Measurements from ENCODE around the gene TFEB.

TFEB gene

DNA sequence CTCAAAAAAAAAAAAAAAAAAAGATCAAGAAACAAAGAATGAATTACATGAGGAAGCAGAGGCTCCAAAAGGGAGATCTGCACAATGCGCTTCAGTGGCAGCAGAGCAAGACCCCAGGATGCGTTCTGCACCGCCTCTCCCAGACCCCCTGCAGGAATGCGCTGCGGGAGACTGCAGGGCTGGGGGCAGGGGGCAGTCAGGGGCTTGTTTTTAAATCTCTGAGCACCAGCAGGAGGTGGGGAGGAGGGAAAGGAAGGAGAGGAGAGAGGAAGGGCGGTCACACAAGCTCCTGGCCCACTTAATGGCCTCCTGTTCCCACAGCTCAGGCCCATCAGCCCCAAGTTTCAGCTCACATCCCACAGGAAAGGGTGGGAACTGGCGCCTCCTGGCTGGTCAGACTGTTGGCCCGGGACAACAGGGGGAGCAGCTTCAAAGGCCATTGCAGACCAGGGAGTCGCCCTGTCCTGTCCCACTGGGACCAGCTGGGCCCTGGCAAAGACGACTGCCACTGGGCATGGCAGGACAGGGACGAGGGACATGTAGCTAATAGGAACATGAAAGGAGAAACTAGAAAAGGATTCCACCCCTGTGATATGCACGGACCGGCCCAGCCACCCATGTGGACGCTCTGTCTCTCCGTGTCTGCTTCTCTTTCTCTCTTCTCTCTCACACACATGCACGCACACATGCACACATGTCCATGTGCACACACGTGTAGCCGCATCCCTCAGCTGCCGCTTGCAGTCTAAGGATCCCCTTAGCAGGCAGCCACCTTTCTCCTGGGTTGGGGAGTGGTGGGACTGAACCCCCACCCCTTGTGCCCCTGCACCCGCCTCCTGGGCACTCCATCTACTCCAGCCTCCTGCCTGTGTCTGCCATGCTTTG lies 34.7 kb downstream of the TFEB start:
- H3K36me3 ChIP-seq = no peaks in the 10 kb centered on the region
- DNase-seq = no peak
- H3K4me3 ChIP-seq (ENCODE audit: low read depth, low read length) = no peak overlapping the region
- H3K27ac ChIP-seq = no peak overlapping the region
- H3K9me3 ChIP-seq (ENCODE audit: severe bottlenecking) = no peaks in the 10 kb centered on the region
- TF ChIP-seq, protein P1, sequence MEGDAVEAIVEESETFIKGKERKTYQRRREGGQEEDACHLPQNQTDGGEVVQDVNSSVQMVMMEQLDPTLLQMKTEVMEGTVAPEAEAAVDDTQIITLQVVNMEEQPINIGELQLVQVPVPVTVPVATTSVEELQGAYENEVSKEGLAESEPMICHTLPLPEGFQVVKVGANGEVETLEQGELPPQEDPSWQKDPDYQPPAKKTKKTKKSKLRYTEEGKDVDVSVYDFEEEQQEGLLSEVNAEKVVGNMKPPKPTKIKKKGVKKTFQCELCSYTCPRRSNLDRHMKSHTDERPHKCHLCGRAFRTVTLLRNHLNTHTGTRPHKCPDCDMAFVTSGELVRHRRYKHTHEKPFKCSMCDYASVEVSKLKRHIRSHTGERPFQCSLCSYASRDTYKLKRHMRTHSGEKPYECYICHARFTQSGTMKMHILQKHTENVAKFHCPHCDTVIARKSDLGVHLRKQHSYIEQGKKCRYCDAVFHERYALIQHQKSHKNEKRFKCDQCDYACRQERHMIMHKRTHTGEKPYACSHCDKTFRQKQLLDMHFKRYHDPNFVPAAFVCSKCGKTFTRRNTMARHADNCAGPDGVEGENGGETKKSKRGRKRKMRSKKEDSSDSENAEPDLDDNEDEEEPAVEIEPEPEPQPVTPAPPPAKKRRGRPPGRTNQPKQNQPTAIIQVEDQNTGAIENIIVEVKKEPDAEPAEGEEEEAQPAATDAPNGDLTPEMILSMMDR (IDR thresholded peaks at IDR 0.05; ENCODE audit: low read depth, low read length) = peak; percentile 41
- H3K27me3 ChIP-seq (ENCODE audit: insufficient read depth, low read depth, severe bottlenecking) = no peaks in the 10 kb centered on the region

DNA sequence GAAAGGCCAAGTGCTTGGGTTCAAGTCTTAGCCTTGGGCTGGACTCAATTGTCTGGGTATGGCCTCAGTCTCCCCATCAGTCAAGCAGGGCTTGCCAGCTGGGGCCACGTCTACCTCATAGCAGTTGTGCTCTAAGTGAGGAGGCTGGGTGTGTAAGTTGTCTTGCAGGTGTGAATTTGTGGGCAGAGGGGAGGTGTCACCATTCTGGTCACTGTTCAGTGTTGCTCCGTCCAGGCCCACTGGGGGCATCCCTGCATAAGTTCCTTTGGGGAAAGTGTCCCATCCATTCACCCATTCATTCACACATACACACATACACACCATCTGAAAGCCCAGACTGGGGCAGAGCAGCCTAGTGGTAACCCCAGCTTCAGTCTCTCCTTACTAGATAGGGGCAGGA lies 36.3 kb downstream of the TFEB start:
- TF ChIP-seq, protein P1 (IDR thresholded peaks at IDR 0.05; ENCODE audit: low read depth, low read length) = peak; percentile 32; the same call in 1 of the 2 replicates
- no peaks in the 10 kb centered on the region for H3K9me3 ChIP-seq (ENCODE audit: severe bottlenecking)
- H3K27ac ChIP-seq = no peak overlapping the region
- no peak overlapping the region for H3K4me3 ChIP-seq (ENCODE audit: low read depth, low read length)
- no peaks in the 10 kb centered on the region for H3K36me3 ChIP-seq
- no peak for DNase-seq
- no peaks in the 10 kb centered on the region for H3K27me3 ChIP-seq (ENCODE audit: insufficient read depth, low read depth, severe bottlenecking)

DNA sequence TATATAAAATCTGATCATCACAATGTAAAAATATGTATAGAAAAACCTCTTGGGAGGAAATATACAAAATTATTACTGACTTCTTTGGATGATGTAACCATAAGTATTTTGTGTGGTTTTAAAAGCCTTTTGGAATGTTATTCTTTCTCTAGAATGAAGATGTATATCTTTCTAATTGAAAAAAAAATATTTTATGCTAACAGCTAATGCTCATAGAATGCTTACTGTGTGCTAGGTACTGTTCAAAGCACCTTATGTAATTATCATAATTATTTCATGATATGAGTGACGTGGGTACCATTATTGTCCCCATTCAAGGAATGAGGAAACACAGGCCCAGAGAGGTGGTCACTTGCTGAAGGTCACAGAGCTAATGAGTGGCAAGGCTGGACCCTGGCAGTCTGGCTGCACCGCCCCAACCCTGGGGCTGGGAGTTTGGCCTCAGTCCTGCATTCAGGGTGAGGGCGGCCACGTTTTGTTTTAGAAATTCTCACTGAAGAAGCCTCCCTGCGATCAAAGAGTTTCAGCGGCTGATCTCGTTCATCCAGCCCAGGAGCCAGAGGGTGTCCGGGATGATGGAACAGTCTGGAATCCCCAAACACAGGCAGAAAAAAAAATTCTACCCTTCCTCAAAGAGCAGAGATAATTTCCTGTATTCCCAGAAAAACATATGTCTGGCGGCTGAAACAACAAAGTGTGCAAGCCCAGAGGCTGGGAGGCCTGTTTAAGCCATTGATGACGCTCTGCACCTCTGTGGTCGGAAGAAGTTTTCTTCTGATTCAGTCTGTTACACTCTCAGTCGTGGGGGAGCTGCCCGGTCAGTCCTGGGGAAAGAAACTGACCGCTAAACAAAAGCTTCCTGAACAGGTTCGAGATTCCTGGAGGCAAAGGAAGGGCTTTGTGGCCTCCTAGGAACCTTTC lies 37.3 kb downstream of the TFEB start:
- DNase-seq = no peak
- Histone ChIP-seq H3K36me3 (no peaks in the 10 kb centered on the region), H3K27me3 (ENCODE audit: insufficient read depth, low read depth, severe bottlenecking) (no peaks in the 10 kb centered on the region), H3K27ac (no peak overlapping the region), H3K9me3 (ENCODE audit: severe bottlenecking) (no peaks in the 10 kb centered on the region), H3K4me3 (ENCODE audit: low read depth, low read length) (no peak overlapping the region)
- TF ChIP-seq, protein P1 (IDR thresholded peaks at IDR 0.05; ENCODE audit: low read depth, low read length) = no peak

DNA sequence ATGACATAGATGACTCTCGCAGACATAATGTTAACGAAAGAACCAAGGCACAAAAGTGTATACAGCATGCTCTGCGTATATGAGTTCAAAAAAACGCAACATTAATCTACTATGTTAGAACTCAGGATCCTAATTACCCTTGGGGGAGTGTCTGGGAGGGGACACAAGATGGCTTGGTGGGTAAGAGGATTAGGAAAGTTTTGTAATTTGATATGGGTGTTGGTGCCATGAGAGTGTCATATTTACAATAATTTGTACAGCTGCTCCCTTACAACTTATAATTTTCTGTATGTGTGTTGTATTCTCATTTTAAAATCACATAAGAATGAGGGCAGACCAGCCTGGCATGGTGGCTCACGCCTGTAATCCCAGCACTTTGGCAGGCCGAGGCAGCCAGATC lies 38.6 kb downstream of the TFEB start:
- Histone ChIP-seq H3K27me3 (ENCODE audit: insufficient read depth, low read depth, severe bottlenecking) (no peaks in the 10 kb centered on the region), H3K36me3 (no peaks in the 10 kb centered on the region), H3K9me3 (ENCODE audit: severe bottlenecking) (no peaks in the 10 kb centered on the region), H3K27ac (no peak overlapping the region), H3K4me3 (ENCODE audit: low read depth, low read length) (no peak overlapping the region)
- TF ChIP-seq, protein P1 (IDR thresholded peaks at IDR 0.05; ENCODE audit: low read depth, low read length) = no peak
- no peak for DNase-seq

DNA sequence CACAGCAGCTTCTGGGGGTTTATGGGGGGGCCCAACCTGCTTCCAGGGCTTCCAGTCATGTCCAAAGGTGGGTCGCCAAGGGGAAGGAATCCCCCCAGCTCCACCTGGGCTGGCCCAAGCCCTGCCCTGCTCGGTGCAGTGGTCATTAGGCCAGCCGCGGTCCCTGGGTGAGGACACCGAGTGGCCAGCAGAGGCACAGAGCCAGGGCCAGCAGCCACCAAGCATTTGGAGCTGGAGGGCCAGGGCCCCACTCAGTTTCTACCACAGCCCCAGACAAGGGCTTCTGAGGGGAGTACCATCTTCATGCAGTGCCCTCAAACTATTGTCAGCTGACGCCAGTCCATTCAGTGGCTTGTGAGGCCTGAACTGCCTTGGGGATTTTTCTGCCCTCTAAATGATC lies 39.6 kb downstream of the TFEB start:
- Histone ChIP-seq H3K36me3 (no peaks in the 10 kb centered on the region), H3K27me3 (ENCODE audit: insufficient read depth, low read depth, severe bottlenecking) (no peaks in the 10 kb centered on the region), H3K9me3 (ENCODE audit: severe bottlenecking) (no peaks in the 10 kb centered on the region), H3K4me3 (ENCODE audit: low read depth, low read length) (no peak overlapping the region), H3K27ac (no peak overlapping the region)
- TF ChIP-seq, protein P1 (IDR thresholded peaks at IDR 0.05; ENCODE audit: low read depth, low read length) = no peak; the same call in 1 of the 2 replicates
- DNase-seq = no peak
